HL-60 (cell line): ENCODE results near the gene NUP93.

ENCODE experiments used
- DNase-seq, 2 experiments: peaks; one replicate each; pipeline ENCODE4 v3.0.0-alpha.2; 2010 to 2020; ENCODE audit warnings: low read depth in 1 of 2, low spot score in 1 of 2
- H3K27ac ChIP-seq: fragments of 250-450 bp; sonication (Bioruptor Pico); replicated peaks from 2 replicates; pipeline ENCODE4 v1.5.1; 2020; ENCODE audit warnings: mild to moderate bottlenecking, moderate library complexity
- H3K27me3 ChIP-seq: fragments of 250-450 bp; sonication (Bioruptor Pico); 2 replicates; pipeline ENCODE4 v1.5.1; 2021; ENCODE audit warnings: mild to moderate bottlenecking, moderate library complexity; ENCODE audit not compliant: insufficient read depth, poor library complexity, severe bottlenecking
- H3K4me3 ChIP-seq: replicated peaks from 2 replicates; pipeline ENCODE4 v1.5.1; 2011; ENCODE audit warnings: mild to moderate bottlenecking, control low read depth, low read length; ENCODE audit not compliant: insufficient read depth
- GABPA ChIP-seq: IDR thresholded peaks from 2 replicates; pipeline ENCODE4 v1.6.1; 2012; ENCODE audit warnings: low read depth
- POLR2AphosphoS5 ChIP-seq: IDR thresholded peaks from 2 replicates; pipeline ENCODE4 v1.6.1; 2012; ENCODE audit warnings: low read depth
- SPI1 ChIP-seq: IDR thresholded peaks from 2 replicates; pipeline ENCODE4 v1.6.1; 2012; ENCODE audit warnings: low read depth, mild to moderate bottlenecking, borderline replicate concordance
- TF ChIP-seq, protein P1 (sequence below): IDR thresholded peaks from one replicate; pipeline ENCODE4 v1.5.1; 2011; ENCODE audit warnings: low read length, control low read depth, inconsistent platforms; ENCODE audit not compliant: insufficient read depth
- TF ChIP-seq, protein P2 (sequence below): IDR thresholded peaks from 2 replicates; pipeline ENCODE4 v1.6.1; 2012; ENCODE audit warnings: low read depth; ENCODE audit not compliant: insufficient replicate concordance

The NUP93 gene

DNA sequence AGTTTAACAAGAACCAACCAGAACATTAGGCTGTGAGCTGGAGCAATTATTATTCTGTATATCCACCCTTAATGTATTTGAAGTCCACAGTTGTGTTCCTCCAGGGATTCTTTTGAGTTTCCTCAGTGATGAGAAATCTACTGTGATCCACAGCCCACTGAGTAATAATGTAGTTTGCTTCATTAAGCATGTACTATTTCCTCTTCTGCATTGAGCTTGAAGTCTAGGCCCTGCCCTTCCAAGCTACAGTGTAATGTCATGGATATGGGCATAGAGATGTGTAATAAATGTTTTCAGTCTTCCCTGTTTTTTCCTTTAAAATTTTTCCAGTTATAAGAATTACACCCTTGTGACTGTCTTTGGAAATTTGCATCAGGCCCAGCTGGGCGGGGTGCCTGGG lies 98.7 kb downstream of the NUP93 start:
- no peak for TF ChIP-seq GABPA
- TF ChIP-seq, protein P1, sequence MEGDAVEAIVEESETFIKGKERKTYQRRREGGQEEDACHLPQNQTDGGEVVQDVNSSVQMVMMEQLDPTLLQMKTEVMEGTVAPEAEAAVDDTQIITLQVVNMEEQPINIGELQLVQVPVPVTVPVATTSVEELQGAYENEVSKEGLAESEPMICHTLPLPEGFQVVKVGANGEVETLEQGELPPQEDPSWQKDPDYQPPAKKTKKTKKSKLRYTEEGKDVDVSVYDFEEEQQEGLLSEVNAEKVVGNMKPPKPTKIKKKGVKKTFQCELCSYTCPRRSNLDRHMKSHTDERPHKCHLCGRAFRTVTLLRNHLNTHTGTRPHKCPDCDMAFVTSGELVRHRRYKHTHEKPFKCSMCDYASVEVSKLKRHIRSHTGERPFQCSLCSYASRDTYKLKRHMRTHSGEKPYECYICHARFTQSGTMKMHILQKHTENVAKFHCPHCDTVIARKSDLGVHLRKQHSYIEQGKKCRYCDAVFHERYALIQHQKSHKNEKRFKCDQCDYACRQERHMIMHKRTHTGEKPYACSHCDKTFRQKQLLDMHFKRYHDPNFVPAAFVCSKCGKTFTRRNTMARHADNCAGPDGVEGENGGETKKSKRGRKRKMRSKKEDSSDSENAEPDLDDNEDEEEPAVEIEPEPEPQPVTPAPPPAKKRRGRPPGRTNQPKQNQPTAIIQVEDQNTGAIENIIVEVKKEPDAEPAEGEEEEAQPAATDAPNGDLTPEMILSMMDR = no peak
- TF ChIP-seq, protein P2, sequence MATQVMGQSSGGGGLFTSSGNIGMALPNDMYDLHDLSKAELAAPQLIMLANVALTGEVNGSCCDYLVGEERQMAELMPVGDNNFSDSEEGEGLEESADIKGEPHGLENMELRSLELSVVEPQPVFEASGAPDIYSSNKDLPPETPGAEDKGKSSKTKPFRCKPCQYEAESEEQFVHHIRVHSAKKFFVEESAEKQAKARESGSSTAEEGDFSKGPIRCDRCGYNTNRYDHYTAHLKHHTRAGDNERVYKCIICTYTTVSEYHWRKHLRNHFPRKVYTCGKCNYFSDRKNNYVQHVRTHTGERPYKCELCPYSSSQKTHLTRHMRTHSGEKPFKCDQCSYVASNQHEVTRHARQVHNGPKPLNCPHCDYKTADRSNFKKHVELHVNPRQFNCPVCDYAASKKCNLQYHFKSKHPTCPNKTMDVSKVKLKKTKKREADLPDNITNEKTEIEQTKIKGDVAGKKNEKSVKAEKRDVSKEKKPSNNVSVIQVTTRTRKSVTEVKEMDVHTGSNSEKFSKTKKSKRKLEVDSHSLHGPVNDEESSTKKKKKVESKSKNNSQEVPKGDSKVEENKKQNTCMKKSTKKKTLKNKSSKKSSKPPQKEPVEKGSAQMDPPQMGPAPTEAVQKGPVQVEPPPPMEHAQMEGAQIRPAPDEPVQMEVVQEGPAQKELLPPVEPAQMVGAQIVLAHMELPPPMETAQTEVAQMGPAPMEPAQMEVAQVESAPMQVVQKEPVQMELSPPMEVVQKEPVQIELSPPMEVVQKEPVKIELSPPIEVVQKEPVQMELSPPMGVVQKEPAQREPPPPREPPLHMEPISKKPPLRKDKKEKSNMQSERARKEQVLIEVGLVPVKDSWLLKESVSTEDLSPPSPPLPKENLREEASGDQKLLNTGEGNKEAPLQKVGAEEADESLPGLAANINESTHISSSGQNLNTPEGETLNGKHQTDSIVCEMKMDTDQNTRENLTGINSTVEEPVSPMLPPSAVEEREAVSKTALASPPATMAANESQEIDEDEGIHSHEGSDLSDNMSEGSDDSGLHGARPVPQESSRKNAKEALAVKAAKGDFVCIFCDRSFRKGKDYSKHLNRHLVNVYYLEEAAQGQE = no peak
- TF ChIP-seq SPI1 = no peak
- no peak for TF ChIP-seq POLR2AphosphoS5
- DNase-seq = no peak
- Histone ChIP-seq H3K4me3 (no peak overlapping the region), H3K27me3 (no peaks in the 10 kb centered on the region), H3K27ac (no peak overlapping the region)

DNA sequence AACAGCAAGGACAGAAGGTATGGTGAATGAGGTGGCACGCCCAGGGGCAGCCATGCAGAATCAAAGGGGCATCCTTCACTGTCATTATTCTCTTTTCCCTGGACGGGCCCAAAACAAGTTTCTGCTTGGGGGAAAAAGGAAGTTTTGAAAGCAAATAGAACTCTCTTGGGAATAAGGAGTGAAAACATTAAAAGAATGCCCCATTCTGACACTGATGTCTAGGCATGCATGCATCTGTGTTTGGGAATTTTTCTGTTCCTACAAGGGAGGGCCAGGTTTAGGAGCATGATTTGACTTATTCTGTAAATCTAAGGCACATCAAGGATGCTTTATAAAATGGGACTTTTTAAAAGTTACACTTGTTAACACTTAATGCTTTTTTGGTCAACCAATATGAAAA lies 100.7 kb downstream of the NUP93 start:
- no peak for DNase-seq
- no peaks in the 10 kb centered on the region for H3K27me3 ChIP-seq
- H3K4me3 ChIP-seq = no peak overlapping the region
- TF ChIP-seq POLR2AphosphoS5 (no peak), SPI1 (no peak), GABPA (no peak)
- TF ChIP-seq, protein P2 = no peak
- TF ChIP-seq, protein P1 = no peak
- H3K27ac ChIP-seq = no peak overlapping the region

DNA sequence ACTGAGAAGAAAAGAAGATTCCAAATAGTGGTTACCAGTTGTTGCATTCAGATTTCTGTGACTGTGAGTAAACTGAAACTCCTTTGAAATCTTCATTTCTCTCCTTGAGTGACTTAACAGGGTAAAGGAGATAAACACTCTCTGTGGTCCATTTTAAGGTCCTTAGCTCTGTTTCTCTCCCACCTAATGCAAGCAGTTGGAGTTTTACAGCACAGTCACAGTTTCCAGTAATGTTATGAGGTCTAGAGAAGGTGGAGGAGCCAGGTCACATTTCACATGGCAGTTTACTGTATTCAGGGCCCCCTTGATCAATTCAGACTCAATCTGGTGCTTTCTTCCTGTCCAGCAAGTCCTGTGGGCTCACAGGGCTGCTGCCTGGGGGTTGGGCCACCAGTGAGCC lies 102.8 kb downstream of the NUP93 start:
- TF ChIP-seq GABPA = no peak
- TF ChIP-seq, protein P1 = no peak
- TF ChIP-seq, protein P2 = no peak
- TF ChIP-seq POLR2AphosphoS5 = no peak
- no peak for TF ChIP-seq SPI1
- H3K27me3 ChIP-seq = no peaks in the 10 kb centered on the region
- H3K4me3 ChIP-seq = no peak overlapping the region
- no peak overlapping the region for H3K27ac ChIP-seq
- no peak for DNase-seq
